Activated B cell treated with CpG ODN at 0.5 μM for 24 hours (primary cell): Measurements from ENCODE around the gene TBL1X. TPM values are rescaled to one million over a fixed set of nuclear protein-coding genes. Genes with fewer than 3 reads are reported as not detected.

Experiments used
- ATAC-seq: fragments of 200-7000 bp; cut with Tn5 transposase; one replicate; pipeline ENCODE4 v1.10.0; 2021; ENCODE audit warnings: low read depth, mild to moderate bottlenecking, moderate library complexity
- CTCF ChIA-PET: fragments of 350-600 bp; sonication (Branson Sonifier 250); formaldehyde crosslinking; loops from one replicate; lab custom pipeline; 2021; ENCODE audit warnings: antibody characterized with exemption; lab: Charles Lee
- POLR2A ChIA-PET: fragments of 350-600 bp; sonication (Branson Sonifier 250); formaldehyde crosslinking; loops from one replicate; lab custom pipeline; 2021; ENCODE audit warnings: antibody characterized with exemption; lab: Charles Lee
- DNase-seq: peaks from one replicate; pipeline ENCODE4 v3.0.0; 2022
- H3K27ac Mint-ChIP-seq: one replicate; pipeline ENCODE4 v1.8.0; 2020; ENCODE audit warnings: mixed read lengths
- H3K27me3 Mint-ChIP-seq: one replicate; pipeline ENCODE4 v1.8.0; 2021; ENCODE audit warnings: mixed read lengths
- H3K36me3 Mint-ChIP-seq: one replicate; pipeline ENCODE4 v1.8.0; 2021; ENCODE audit warnings: low read depth, mixed read lengths
- H3K4me1 Mint-ChIP-seq: one replicate; pipeline ENCODE4 v1.8.0; 2021; ENCODE audit warnings: mixed read lengths
- H3K4me3 Mint-ChIP-seq: one replicate; pipeline ENCODE4 v1.8.0; 2020; ENCODE audit warnings: mild to moderate bottlenecking, mixed read lengths
- H3K9me3 Mint-ChIP-seq: one replicate; pipeline ENCODE4 v1.8.0; 2020; ENCODE audit warnings: mixed read lengths
- intact Hi-C: fragments of 100-400 bp; cut with micrococcal nuclease; formaldehyde crosslinking; loops from one replicate; pipeline ENCODE4 v1.15.1; 2024
- total RNA-seq: library from RNA; stranded (reverse); gene quantifications from 2 replicates; pipeline ENCODE4 v1.2.3, GENCODE V29; 2022
- TF ChIP-seq, protein P1 (sequence below): fragments of 200-600 bp; IDR thresholded peaks from one replicate; pipeline ENCODE4 v1.8.0; 2022; ENCODE audit warnings: antibody characterized with exemption, mild to moderate bottlenecking

The TBL1X gene
- total RNA-seq, 1 donor from 2014 or later, result 38.5 TPM

GRCh38 chrX:9587642-9588041 is 122.8 kb downstream of the TBL1X start:
- intact Hi-C loops, result no loop called here
- peaks cover 44% of the 10 kb centered on the region for H3K4me1 Mint-ChIP-seq
- H3K4me3 Mint-ChIP-seq, result no peak overlapping the region
- H3K36me3 Mint-ChIP-seq, result peaks cover 10% of the 10 kb centered on the region
- POLR2A ChIA-PET, result no interaction called here
- TF ChIP-seq, protein P1, sequence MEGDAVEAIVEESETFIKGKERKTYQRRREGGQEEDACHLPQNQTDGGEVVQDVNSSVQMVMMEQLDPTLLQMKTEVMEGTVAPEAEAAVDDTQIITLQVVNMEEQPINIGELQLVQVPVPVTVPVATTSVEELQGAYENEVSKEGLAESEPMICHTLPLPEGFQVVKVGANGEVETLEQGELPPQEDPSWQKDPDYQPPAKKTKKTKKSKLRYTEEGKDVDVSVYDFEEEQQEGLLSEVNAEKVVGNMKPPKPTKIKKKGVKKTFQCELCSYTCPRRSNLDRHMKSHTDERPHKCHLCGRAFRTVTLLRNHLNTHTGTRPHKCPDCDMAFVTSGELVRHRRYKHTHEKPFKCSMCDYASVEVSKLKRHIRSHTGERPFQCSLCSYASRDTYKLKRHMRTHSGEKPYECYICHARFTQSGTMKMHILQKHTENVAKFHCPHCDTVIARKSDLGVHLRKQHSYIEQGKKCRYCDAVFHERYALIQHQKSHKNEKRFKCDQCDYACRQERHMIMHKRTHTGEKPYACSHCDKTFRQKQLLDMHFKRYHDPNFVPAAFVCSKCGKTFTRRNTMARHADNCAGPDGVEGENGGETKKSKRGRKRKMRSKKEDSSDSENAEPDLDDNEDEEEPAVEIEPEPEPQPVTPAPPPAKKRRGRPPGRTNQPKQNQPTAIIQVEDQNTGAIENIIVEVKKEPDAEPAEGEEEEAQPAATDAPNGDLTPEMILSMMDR, result no peak
- DNase-seq (no peak), ATAC-seq (peak; percentile 50)
- H3K27me3 Mint-ChIP-seq, result no peaks in the 10 kb centered on the region
- H3K9me3 Mint-ChIP-seq, result peaks cover 2% of the 10 kb centered on the region
- H3K27ac Mint-ChIP-seq, result no peak overlapping the region
- CTCF ChIA-PET, result no interaction called here

GRCh38 chrX:9591496-9591895 is 126.6 kb downstream of the TBL1X start:
- Mint-ChIP-seq H3K36me3 (peaks cover 10% of the 10 kb centered on the region), H3K9me3 (peaks cover 2% of the 10 kb centered on the region), H3K27ac (no peak overlapping the region), H3K4me3 (no peak overlapping the region), H3K27me3 (no peaks in the 10 kb centered on the region), H3K4me1 (peaks cover 35% of the 10 kb centered on the region)
- TF ChIP-seq, protein P1, result no peak
- intact Hi-C loops, result no loop called here
- no peak for DNase-seq
- ChIA-PET POLR2A (no interaction called here), CTCF (no interaction called here)
- no peak for ATAC-seq

DNA sequence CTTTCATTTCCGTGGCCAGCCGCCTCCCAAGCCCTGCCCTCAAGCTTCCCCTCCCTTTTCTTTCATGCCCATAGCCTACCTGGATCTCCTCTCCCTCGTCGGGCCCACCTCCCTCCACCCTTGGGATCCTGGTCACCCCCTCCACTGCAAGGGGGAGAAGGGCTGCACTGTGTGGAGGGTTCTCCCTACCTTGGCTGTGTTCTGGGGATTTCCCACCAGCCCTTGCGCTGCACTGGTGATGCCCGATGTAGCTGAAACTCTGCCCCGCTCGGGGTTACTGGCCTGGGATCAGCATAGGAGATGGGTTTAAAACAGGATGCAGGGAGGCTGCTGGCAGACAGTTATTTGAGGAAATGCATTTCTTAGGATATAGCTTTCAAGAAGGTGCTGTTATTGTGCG is 128.9 kb downstream of the TBL1X start:
- Mint-ChIP-seq H3K27ac (no peak overlapping the region), H3K4me3 (peak overlapping the region; percentile 24), H3K9me3 (peaks cover 2% of the 10 kb centered on the region), H3K27me3 (no peaks in the 10 kb centered on the region), H3K36me3 (peaks cover 10% of the 10 kb centered on the region), H3K4me1 (peaks cover 19% of the 10 kb centered on the region)
- intact Hi-C loops, result no loop called here
- no peak for DNase-seq
- POLR2A ChIA-PET, result no interaction called here
- ATAC-seq, result peak; percentile 47
- TF ChIP-seq, protein P1, result no peak
- CTCF ChIA-PET, result no interaction called here

- H3K9me3 Mint-ChIP-seq, result peaks cover 2% of the 10 kb centered on the region
These were observed 130.3 kb downstream of the TBL1X start for GRCh38 chrX:9595174-9595573.

GRCh38 chrX:9596837-9597236 is 132.0 kb downstream of the TBL1X start:
- H3K27ac Mint-ChIP-seq, result no peak overlapping the region
- peaks cover 2% of the 10 kb centered on the region for H3K9me3 Mint-ChIP-seq
- ATAC-seq, result no peak
- peaks cover 5% of the 10 kb centered on the region for H3K36me3 Mint-ChIP-seq
- POLR2A ChIA-PET, result no interaction called here
- TF ChIP-seq, protein P1, result no peak
- peaks cover 26% of the 10 kb centered on the region for H3K4me1 Mint-ChIP-seq
- intact Hi-C loops, result no loop called here
- H3K27me3 Mint-ChIP-seq, result no peaks in the 10 kb centered on the region
- CTCF ChIA-PET, result no interaction called here
- no peak overlapping the region for H3K4me3 Mint-ChIP-seq
- no peak for DNase-seq

More at GRCh38 chrX:9595174-9595573, 130.3 kb downstream of the TBL1X start:
- no peak for DNase-seq
- no peak overlapping the region for H3K4me3 Mint-ChIP-seq
- peaks cover 19% of the 10 kb centered on the region for H3K4me1 Mint-ChIP-seq
- intact Hi-C loops, result no loop called here
- TF ChIP-seq, protein P1, result no peak
- H3K27me3 Mint-ChIP-seq, result no peaks in the 10 kb centered on the region
- CTCF ChIA-PET, result no interaction called here
- peaks cover 8% of the 10 kb centered on the region for H3K36me3 Mint-ChIP-seq
- no peak overlapping the region for H3K27ac Mint-ChIP-seq
- ATAC-seq, result no peak
- POLR2A ChIA-PET, result no interaction called here
